Dendritic cell treated with granulocyte-macrophage colony-stimulating factor and Interleukin-4, amounts not matched to agents 40 ng/mL and 50 ng/mL, for 4 days (primary cell): ENCODE results near the gene JPH3.
A peak's percentile ranks its signal among the peaks of the same experiment; 100 is the strongest.
"Not testable (repeated sequence)": the region's sequence is repeated elsewhere in the genome, so short reads cannot be mapped to it uniquely, and the experiment has no call there.

Source experiments
- H3K27ac Mint-ChIP-seq: one replicate; pipeline ENCODE4 v1.8.0; 2022; ENCODE audit warnings: mild to moderate bottlenecking, mixed read lengths
- H3K27me3 Mint-ChIP-seq: one replicate; pipeline ENCODE4 v1.8.0; 2022; ENCODE audit warnings: mild to moderate bottlenecking, mixed read lengths
- H3K36me3 Mint-ChIP-seq: one replicate; pipeline ENCODE4 v1.8.0; 2022; ENCODE audit warnings: low read depth, mixed read lengths
- H3K4me1 Mint-ChIP-seq: one replicate; pipeline ENCODE4 v1.8.0; 2022; ENCODE audit warnings: low read depth, mixed read lengths
- H3K4me3 Mint-ChIP-seq: one replicate; pipeline ENCODE4 v1.8.0; 2022; ENCODE audit warnings: mild to moderate bottlenecking, moderate library complexity, mixed read lengths
- H3K9me3 Mint-ChIP-seq: one replicate; pipeline ENCODE4 v1.8.0; 2022; ENCODE audit warnings: mixed read lengths
- intact Hi-C: fragments of 100-400 bp; cut with micrococcal nuclease; formaldehyde crosslinking; loops from one replicate; pipeline ENCODE4 v1.15.0; 2022

JPH3 gene

DNA sequence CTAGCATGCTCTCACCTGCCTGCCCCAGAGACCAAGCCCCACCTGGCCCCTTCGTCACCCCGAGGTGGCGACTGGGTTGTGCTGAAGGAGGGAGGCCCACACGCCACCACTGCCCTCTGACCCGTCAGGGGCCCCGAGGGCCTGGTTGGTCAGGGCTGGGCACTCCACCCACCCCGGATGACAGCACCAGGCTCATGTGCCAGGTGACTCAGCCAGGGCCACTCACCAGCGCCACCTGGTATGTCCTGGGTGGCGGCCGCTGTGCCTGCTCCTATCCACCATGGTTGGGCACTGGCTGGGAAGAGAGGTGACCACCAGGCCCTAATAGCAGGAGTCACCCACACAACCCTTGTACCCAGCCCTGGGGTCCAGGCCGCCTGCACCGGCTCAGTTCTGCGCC is 68.9 kb downstream of the JPH3 start:
- H3K9me3 Mint-ChIP-seq, result no peaks in the 10 kb centered on the region
- H3K36me3 Mint-ChIP-seq, result no peaks in the 10 kb centered on the region
- peaks cover 14% of the 10 kb centered on the region for H3K4me1 Mint-ChIP-seq
- peaks cover 4% of the 10 kb centered on the region for H3K27me3 Mint-ChIP-seq
- intact Hi-C loops, result no loop called here
- H3K4me3 Mint-ChIP-seq, result no peak overlapping the region
- no peak overlapping the region for H3K27ac Mint-ChIP-seq

DNA sequence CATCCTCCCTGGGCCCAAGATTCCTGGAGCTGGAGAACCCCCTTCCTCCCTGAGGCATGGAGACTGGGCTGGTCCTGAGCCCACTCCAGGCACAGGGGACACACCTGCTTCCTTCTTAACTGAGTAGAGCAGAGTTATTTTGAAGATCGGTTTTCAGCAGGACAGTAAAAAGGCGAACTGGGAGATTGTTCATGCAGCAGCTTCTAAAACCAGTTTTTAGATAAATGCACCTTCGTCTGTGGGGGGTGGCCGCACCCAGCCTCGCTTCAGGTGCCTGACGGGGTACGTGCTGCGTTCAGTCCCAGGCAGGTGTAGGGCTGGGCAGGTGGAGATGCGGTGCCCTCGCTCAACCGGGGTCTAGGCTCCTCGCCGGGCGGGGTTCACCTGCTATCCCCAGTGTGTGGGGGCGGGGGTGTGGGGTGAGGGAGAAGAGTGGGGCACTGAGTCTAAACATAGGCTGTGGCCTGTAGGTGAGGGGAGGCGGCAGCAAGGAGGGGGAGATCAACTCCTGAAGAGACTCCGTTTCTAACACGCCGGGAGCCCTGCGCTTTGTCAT is 69.5 kb downstream of the JPH3 start:
- no peak overlapping the region for H3K27ac Mint-ChIP-seq
- peaks cover 4% of the 10 kb centered on the region for H3K27me3 Mint-ChIP-seq
- H3K9me3 Mint-ChIP-seq, result no peaks in the 10 kb centered on the region
- H3K4me3 Mint-ChIP-seq, result no peak overlapping the region
- no peaks in the 10 kb centered on the region for H3K36me3 Mint-ChIP-seq
- peaks cover 14% of the 10 kb centered on the region for H3K4me1 Mint-ChIP-seq
- intact Hi-C loops, result no loop called here

DNA sequence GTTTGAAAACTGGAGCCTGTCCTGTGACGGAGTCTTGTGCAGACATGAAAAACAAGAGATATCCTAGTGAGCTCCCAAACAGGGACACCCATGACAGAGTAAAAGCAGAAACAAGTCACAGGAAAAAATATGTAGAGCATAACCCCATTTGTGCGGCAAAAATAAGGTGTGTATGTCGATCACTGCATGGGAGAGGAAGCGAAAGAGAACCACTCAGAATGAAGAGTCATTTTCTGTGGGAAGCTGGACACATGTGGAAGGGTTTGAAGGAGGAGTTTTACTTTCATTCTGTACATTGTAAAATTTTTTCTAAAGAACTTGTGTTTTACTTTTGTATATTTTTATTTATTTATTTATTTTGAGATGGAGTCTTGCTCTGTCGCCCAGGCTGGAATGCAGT is 72.1 kb downstream of the JPH3 start:
- Mint-ChIP-seq H3K36me3 (no peaks in the 10 kb centered on the region), H3K27me3 (peaks cover 2% of the 10 kb centered on the region), H3K4me1 (peaks cover 14% of the 10 kb centered on the region), H3K4me3 (no peak overlapping the region), H3K9me3 (no peaks in the 10 kb centered on the region), H3K27ac (peak overlapping the region; percentile 32)
- intact Hi-C loops, result no loop called here

DNA sequence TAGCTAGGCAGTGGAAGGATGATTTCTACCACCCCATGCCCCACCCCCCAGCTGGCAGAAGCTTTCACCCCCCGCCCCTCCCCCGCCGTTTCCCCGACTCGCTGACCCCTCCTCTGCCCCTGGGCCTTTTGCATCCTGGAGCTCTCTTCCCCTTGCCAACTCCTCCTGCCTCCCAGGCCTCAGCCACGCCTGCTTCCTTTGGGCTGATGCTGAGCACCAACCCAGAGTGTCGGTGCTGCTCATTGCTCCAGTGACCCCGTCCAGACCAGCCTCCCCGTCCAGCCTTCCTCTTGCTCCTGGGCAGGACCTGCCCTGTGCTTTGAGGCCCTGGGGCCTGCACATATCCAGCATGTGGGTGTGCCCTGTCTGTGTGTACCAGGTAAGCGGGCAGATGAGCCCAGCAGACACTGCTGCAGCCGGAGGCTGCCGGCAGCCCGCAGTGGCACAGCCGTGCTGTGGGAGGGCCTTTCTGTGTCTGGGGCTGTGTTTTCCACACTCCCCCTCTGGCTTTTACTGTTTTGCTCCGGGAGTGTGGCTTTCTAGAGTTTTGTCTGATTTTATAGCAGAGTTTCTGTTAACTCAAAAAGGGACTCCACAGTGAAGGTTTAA is 72.9 kb downstream of the JPH3 start:
- H3K4me1 Mint-ChIP-seq, result peaks cover 14% of the 10 kb centered on the region
- no peak overlapping the region for H3K4me3 Mint-ChIP-seq
- H3K27me3 Mint-ChIP-seq, result peaks cover 2% of the 10 kb centered on the region
- no peaks in the 10 kb centered on the region for H3K36me3 Mint-ChIP-seq
- H3K9me3 Mint-ChIP-seq, result no peaks in the 10 kb centered on the region
- intact Hi-C loops, result no loop called here
- peak overlapping the region; percentile 32 for H3K27ac Mint-ChIP-seq

DNA sequence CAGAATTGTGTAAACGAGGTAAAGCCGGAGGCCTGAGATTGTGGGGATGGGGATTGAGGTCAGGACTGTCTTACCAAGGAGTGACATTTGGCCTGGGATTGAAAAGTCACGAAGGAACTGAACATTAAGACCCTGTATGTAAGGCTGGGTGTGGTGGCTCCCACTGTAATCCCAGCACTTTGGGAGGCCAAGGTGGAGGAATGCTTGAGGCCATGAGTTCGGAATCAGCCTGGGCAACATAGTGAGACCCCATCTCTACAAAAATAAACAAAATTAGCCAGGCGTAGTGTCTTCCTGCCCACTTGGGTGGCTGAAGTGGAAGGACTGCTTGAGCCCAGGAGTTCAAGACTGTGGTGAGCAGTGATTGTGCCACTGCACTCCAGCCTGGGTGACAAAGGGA is 75.5 kb downstream of the JPH3 start:
- Mint-ChIP-seq H3K4me3 (no peak overlapping the region), H3K27me3 (peaks cover 2% of the 10 kb centered on the region)

DNA sequence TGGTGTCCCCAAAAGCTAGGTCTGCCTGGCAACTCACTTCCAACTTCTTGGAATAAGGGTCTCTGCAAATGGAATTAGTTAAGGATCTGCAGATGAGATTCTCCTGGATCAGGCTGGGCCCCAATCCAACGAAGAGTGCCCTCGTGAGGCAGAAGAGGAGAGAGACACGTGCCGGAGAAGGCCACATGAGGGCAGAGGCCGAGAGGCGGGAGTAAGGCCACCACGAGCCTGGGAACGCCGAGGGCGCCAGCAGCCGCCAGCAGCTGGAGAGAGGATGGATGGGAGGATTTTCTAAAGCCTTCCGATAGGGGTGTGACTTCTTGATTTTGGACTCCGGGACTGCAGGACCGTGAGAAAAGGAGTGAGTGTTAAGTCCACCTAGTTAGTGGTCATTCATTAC is 76.3 kb downstream of the JPH3 start:
- no peaks in the 10 kb centered on the region for H3K9me3 Mint-ChIP-seq
- H3K27me3 Mint-ChIP-seq, result peaks cover 2% of the 10 kb centered on the region
- intact Hi-C loops, result no loop called here
- no peaks in the 10 kb centered on the region for H3K36me3 Mint-ChIP-seq
- no peak overlapping the region for H3K27ac Mint-ChIP-seq
- peaks cover 24% of the 10 kb centered on the region for H3K4me1 Mint-ChIP-seq
- no peak overlapping the region for H3K4me3 Mint-ChIP-seq

More for the DNA sequence above, 75.5 kb downstream of the JPH3 start:
- intact Hi-C loops, result no loop called here
- H3K9me3 Mint-ChIP-seq, result no peaks in the 10 kb centered on the region
- peaks cover 24% of the 10 kb centered on the region for H3K4me1 Mint-ChIP-seq
- H3K36me3 Mint-ChIP-seq, result no peaks in the 10 kb centered on the region
- H3K27ac Mint-ChIP-seq, result no peak overlapping the region

DNA sequence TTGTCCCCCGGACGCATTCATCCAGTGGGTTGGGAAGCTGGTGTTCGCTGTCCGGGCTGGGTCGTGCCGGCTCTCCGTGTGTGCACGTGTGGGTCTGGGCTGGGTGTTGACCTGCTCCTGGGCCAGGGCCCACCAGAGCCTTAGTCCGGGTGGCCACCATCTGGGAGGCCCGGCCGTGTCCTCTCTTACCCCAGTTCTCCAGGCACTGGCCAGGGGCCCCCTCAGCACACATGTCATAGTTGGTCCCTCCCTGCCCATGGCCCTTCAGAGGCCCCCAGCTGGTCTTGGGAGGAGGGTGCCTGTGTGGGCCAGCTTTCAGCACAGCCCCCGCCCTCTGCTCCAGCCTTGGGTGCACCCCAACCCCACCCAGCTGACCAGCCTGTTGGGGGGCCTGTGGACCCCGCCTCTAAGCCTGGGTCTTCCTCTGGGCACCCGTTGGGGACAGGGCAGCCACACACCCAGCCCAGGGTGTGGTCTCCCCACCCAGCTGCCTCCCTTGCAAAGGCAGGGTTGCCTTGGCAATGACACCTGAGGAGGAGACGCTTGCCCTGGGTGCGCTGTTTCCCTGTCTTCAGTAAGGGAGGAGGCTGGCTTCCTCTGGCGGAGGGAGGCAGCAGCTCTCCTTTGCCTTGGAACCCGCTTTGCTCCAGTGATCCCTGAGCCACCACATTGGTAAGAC is 77.4 kb downstream of the JPH3 start:
- Mint-ChIP-seq H3K36me3 (no peaks in the 10 kb centered on the region), H3K4me1 (peaks cover 19% of the 10 kb centered on the region), H3K27ac (no peak overlapping the region), H3K4me3 (no peak overlapping the region), H3K9me3 (no peaks in the 10 kb centered on the region), H3K27me3 (peaks cover 4% of the 10 kb centered on the region)
- intact Hi-C loops, result no loop called here

DNA sequence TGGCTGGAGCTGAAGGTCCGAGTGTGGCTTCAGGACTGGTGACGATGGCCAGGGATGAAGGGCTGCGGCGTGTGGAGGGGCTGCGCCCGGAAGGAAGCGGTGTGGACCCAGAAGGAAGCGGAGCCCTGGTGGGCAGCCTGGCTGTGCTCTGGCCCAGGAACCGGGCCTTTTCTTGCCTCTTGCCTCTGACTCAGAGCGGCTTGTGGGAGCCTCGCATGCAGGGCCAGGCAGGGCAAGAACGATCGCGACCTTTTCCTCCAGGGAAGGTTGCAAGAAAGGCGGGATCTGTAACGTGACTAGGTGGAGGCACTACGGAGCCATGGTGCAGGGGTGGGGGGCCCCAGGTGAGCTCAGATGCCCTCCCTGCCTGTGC is 78.0 kb downstream of the JPH3 start:
- no peak overlapping the region for H3K4me3 Mint-ChIP-seq
- no peaks in the 10 kb centered on the region for H3K36me3 Mint-ChIP-seq
- peaks cover 4% of the 10 kb centered on the region for H3K27me3 Mint-ChIP-seq
- H3K9me3 Mint-ChIP-seq, result no peaks in the 10 kb centered on the region
- no peak overlapping the region for H3K27ac Mint-ChIP-seq
- H3K4me1 Mint-ChIP-seq, result peaks cover 15% of the 10 kb centered on the region
- intact Hi-C loops, result no loop called here

DNA sequence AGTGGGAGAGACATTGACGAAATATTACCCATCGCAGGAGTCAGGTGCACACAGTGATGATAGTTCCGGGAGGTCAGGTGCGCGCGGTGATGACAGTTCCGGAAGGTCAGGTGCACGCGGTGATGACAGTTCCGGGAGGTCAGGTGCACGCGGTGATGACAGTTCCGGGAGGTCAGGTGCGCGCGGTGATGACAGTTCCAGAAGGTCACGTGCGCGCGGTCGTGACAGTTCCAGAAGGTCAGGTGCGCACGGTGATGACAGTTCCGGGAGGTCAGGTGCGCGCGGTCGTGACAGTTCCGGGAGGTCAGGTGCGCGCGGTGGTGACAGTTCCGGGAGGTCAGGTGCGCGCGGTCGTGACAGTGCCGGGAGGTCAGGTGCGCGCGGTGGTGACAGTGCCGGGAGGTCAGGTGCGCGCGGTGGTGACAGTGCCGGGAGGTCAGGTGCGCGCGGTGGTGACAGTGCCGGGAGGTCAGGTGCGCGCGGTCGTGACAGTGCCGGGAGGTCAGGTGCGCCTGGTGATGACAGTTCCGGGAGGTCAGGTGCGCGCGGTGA is 78.8 kb downstream of the JPH3 start:
- H3K27me3 Mint-ChIP-seq, H3K27ac Mint-ChIP-seq, H3K4me1 Mint-ChIP-seq, H3K36me3 Mint-ChIP-seq, H3K4me3 Mint-ChIP-seq, intact Hi-C loops, H3K9me3 Mint-ChIP-seq: not testable (repeated sequence)

DNA sequence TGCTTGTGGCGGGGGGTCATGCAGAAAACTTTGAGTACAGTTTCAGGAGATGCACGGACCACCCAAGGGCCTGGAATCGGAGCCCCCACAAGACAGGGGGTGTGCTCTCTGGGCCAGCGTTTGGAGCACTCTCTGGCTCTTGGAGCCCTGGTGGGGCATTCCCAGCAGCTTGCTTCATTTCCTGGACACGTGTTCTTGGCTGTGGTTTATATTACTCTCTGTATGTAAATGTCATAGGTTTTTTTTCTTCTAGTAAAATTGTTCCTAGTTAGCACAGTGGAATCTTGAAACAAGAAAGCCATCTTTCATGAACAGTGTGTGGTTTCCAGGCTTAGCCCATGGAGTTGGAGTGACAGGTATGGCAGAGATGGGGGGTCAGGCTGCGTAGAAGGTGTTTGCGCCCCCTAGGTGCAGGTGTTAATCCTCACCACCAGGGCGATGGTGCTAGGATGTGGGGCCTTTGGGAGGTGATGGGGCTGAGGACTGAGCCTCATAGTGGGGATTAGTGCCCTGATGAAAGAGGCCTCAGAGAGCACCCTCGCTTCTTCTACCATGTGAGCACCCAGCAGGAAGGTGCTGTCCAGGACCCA is 79.8 kb downstream of the JPH3 start:
- H3K4me1 Mint-ChIP-seq, result peaks cover 10% of the 10 kb centered on the region
- intact Hi-C loops, result no loop called here
- H3K27me3 Mint-ChIP-seq, result peaks cover 2% of the 10 kb centered on the region
- H3K36me3 Mint-ChIP-seq, result no peaks in the 10 kb centered on the region
- H3K27ac Mint-ChIP-seq, result no peak overlapping the region
- H3K9me3 Mint-ChIP-seq, result no peaks in the 10 kb centered on the region
- H3K4me3 Mint-ChIP-seq, result no peak overlapping the region

DNA sequence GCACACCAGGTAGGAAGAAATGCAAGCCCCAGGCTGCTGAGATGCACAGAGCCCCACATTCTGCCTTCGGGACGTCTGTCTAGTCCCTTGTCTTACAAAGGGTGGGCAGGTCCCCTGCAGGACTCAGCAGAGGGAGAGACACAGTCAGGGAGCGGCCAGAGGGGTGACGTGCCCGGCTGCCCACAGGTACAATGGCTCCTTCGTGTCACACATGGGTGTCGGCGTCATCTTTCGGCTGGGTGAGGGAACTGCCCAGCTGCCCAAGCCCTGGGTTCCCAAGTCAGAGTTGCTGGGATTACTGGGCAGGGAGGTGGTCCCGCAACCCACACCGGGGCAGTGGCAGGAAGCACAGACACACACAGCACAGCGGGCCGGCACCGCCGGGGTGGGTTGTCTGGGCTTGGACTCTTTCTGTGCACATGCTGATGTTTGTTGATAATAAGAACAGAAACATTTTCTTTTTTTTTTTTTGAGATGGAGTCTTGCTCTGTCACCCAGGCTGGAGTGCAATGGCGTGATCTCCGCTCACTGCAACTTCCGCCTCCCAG is 80.6 kb downstream of the JPH3 start:
- Mint-ChIP-seq H3K27ac (no peak overlapping the region), H3K27me3 (peaks cover 2% of the 10 kb centered on the region), H3K4me1 (peaks cover 10% of the 10 kb centered on the region), H3K4me3 (no peak overlapping the region), H3K9me3 (no peaks in the 10 kb centered on the region), H3K36me3 (no peaks in the 10 kb centered on the region)
- intact Hi-C loops, result no loop called here

DNA sequence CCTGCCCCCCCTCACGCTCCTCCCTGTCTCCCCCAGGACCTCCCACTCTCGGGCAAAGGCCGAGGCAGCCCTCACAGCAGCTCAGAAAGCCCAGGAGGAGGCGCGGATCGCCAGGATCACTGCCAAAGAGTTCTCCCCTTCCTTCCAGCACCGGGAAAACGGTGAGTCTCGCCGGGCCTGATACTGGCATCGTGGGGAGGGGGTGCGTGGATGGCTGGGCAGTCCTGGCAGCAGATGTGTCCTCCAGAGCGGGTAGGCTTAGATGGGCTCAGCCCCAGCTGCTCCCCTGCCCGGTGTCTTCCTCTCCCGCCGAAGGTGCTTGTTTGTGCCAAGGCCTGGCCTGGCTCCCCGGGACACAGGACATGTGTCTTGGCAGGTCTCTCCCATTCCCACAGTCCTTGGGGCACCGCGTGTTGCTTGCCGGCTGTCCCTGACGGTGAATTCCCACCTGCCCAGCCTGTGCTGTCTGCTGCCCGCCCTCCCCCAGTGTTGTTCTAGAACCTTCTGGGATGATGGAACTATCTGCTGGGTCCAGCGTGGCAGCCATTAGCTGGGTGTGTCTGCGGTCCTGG is 81.9 kb downstream of the JPH3 start:
- H3K36me3 Mint-ChIP-seq, result no peaks in the 10 kb centered on the region
- intact Hi-C loops, result no loop called here
- peaks cover 2% of the 10 kb centered on the region for H3K27me3 Mint-ChIP-seq
- H3K9me3 Mint-ChIP-seq, result no peaks in the 10 kb centered on the region
- no peak overlapping the region for H3K27ac Mint-ChIP-seq
- peaks cover 10% of the 10 kb centered on the region for H3K4me1 Mint-ChIP-seq
- H3K4me3 Mint-ChIP-seq, result no peak overlapping the region

DNA sequence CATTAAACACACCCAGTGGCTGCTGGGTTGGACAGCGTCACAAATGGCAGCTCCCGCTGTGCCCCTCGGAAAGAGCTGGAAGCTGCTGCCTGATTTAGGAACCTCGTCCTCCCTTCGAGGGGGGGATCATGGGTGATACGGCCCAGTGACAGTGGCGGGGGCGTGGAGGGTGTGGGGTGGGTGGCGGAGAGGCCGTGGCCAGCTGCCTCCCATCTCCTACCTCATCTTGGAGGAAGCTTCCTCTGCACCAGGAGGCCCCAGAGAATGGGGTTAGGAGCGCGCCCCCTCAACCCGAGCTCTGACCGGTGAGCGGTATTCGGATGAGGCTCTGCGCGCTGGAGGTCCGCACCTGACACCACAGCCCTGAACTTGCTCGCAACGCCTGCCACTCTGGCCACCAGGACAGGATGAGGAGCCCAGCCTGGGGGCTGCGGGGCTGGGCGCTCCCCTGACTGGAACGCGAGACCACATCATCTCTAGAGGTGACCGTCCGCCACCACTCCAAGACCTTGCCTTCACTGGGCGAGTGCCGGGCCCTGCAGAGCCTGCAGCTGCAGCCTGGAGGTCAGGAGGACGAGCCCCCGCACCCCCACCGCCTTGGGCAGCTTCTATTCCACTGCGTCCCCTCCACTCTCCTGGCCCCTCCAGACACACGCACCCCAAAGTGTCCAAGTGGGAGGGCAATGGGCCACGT is 82.5 kb downstream of the JPH3 start:
- H3K4me1 Mint-ChIP-seq, result peaks cover 10% of the 10 kb centered on the region
- intact Hi-C loops, result no loop called here
- H3K9me3 Mint-ChIP-seq, result no peaks in the 10 kb centered on the region
- no peak overlapping the region for H3K27ac Mint-ChIP-seq
- H3K36me3 Mint-ChIP-seq, result no peaks in the 10 kb centered on the region
- peaks cover 2% of the 10 kb centered on the region for H3K27me3 Mint-ChIP-seq
- no peak overlapping the region for H3K4me3 Mint-ChIP-seq
